Hepatocyte (in vitro differentiated cells): ENCODE measurements around the gene DEGS2. TPM values are rescaled to one million over a fixed set of nuclear protein-coding genes. Genes with fewer than 3 reads are reported as not detected.
A peak's percentile ranks its signal among the peaks of the same experiment; 100 is the strongest.

Source experiments
- DNase-seq: peaks from one replicate; pipeline ENCODE4 v3.0.0-alpha.2; 2016; ENCODE audit warnings: low spot score
- H2AFZ ChIP-seq: fragments of 200-600 bp; sonication (generic); 2 replicates; pipeline ENCODE4 v1.6.0; 2016; ENCODE audit warnings: antibody characterized with exemption, mild to moderate bottlenecking
- H3K27ac ChIP-seq: fragments of 200-600 bp; sonication (generic); 2 replicates; pipeline ENCODE4 v1.5.1; 2016; ENCODE audit warnings: mild to moderate bottlenecking
- H3K27me3 ChIP-seq: fragments of 200-600 bp; sonication (generic); 2 replicates; pipeline ENCODE4 v1.6.1; 2016
- H3K36me3 ChIP-seq: fragments of 200-600 bp; sonication (generic); replicated peaks from 2 replicates; pipeline ENCODE4 v1.5.1; 2016; ENCODE audit warnings: low read depth; ENCODE audit not compliant: insufficient read depth
- H3K4me1 ChIP-seq: fragments of 200-600 bp; sonication (generic); 2 replicates; pipeline ENCODE4 v1.5.1; 2016; ENCODE audit warnings: mild to moderate bottlenecking, moderate library complexity; ENCODE audit not compliant: insufficient read depth
- H3K4me2 ChIP-seq: fragments of 200-600 bp; sonication (generic); 2 replicates; pipeline ENCODE4 v1.6.0; 2016
- H3K4me3 ChIP-seq: fragments of 200-600 bp; sonication (generic); 2 replicates; pipeline ENCODE4 v1.5.1; 2016; ENCODE audit warnings: mild to moderate bottlenecking
- H3K79me2 ChIP-seq: fragments of 200-600 bp; sonication (generic); 2 replicates; pipeline ENCODE4 v1.6.0; 2017; ENCODE audit warnings: mild to moderate bottlenecking
- H3K9me2 ChIP-seq: fragments of 200-600 bp; sonication (generic); replicated peaks from 2 replicates; pipeline ENCODE4 v1.6.0; 2017; ENCODE audit warnings: mild to moderate bottlenecking; ENCODE audit not compliant: insufficient read depth
- H3K9me3 ChIP-seq: fragments of 200-600 bp; sonication (generic); 2 replicates; pipeline ENCODE4 v1.5.1; 2016; ENCODE audit warnings: low read depth, mild to moderate bottlenecking
- H4K20me1 ChIP-seq: fragments of 200-600 bp; sonication (generic); 2 replicates; pipeline ENCODE4 v1.6.0; 2016; ENCODE audit warnings: mild to moderate bottlenecking; ENCODE audit not compliant: insufficient read depth, poor library complexity, severe bottlenecking
- EZH2 ChIP-seq: fragments of 200-600 bp; sonication (generic); IDR thresholded peaks from 2 replicates; pipeline ENCODE4 v1.6.1; 2016; ENCODE audit warnings: antibody characterized with exemption, mild to moderate bottlenecking, borderline replicate concordance
- EZH2phosphoT487 ChIP-seq: fragments of 200-600 bp; sonication (generic); IDR thresholded peaks from one replicate; pipeline ENCODE4 v1.6.1; 2018; ENCODE audit warnings: antibody characterized with exemption, mild to moderate bottlenecking, low read depth, moderate library complexity; ENCODE audit not compliant: unreplicated experiment, severe bottlenecking
- WGBS: methylation state at CpG from one replicate; pipeline ENCODE4 v1.1.6; 2016; ENCODE audit warnings: low lambda C conversion rate; ENCODE audit errors: missing lambda C conversion rate; 5-methylcytosine and 5-hydroxymethylcytosine counted together
- polyA plus RNA-seq: library from polyadenylated mRNA; unstranded; fragments of >200 nt; fragmentation: Nextera tagmentation; extraction: Ambion mirVana; gene quantifications from 2 replicates; pipeline ENCODE4 v1.2.1, GENCODE V29; 2016
- total RNA-seq: library from RNA; depleted of rRNA; stranded (reverse); fragments of >200 nt; gene quantifications from 2 replicates; pipeline ENCODE4 v1.2.3, GENCODE V29; 2014
- TF ChIP-seq, protein P1 (sequence below): fragments of 200-600 bp; sonication (generic); IDR thresholded peaks from 2 replicates; pipeline ENCODE4 v1.5.1; 2016; ENCODE audit warnings: antibody characterized with exemption, mild to moderate bottlenecking; ENCODE audit not compliant: poor library complexity

DEGS2 gene
- total and polyA plus RNA-seq, 2 experiments from 2014 or later, result 5.3 to 7.7 TPM

DNA sequence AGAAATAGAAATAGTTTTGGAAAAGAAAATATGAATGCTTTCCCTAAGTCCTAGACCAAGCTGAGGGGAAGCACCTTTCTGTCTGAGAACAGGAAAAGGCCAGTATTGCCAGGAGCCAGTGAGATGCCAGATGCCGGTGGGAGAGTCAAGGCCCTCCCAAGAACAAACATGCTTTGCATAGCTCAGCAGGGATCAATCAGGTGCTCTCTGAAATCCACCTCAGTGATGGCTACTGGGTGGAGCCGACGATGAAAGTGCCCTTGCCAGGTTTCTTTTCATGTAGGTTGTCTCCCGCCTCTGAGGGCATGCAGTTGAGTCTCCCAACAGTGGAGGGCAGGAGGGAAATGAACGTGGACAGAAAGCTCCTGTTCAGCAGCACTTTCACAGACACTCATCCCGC lies 28.3 kb downstream of the DEGS2 start:
- 65% methylated on average over 6 of the region's 6 CpGs for WGBS
- Histone ChIP-seq H3K27ac (peak overlapping the region; percentile 40), H3K27me3 (no peaks in the 10 kb centered on the region), H3K4me2 (no peak overlapping the region), H3K36me3 (no peaks in the 10 kb centered on the region), H3K9me3 (no peaks in the 10 kb centered on the region), H3K79me2 (no peaks in the 10 kb centered on the region), H3K4me1 (no peaks in the 10 kb centered on the region), H3K4me3 (no peak overlapping the region), H2AFZ (no peak overlapping the region), H3K9me2 (no peaks in the 10 kb centered on the region), H4K20me1 (no peaks in the 10 kb centered on the region)
- DNase-seq, result peak; percentile 35
- TF ChIP-seq, protein P1, sequence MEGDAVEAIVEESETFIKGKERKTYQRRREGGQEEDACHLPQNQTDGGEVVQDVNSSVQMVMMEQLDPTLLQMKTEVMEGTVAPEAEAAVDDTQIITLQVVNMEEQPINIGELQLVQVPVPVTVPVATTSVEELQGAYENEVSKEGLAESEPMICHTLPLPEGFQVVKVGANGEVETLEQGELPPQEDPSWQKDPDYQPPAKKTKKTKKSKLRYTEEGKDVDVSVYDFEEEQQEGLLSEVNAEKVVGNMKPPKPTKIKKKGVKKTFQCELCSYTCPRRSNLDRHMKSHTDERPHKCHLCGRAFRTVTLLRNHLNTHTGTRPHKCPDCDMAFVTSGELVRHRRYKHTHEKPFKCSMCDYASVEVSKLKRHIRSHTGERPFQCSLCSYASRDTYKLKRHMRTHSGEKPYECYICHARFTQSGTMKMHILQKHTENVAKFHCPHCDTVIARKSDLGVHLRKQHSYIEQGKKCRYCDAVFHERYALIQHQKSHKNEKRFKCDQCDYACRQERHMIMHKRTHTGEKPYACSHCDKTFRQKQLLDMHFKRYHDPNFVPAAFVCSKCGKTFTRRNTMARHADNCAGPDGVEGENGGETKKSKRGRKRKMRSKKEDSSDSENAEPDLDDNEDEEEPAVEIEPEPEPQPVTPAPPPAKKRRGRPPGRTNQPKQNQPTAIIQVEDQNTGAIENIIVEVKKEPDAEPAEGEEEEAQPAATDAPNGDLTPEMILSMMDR, result no peak
- TF ChIP-seq EZH2 (no peak), EZH2phosphoT487 (no peak)

DNA sequence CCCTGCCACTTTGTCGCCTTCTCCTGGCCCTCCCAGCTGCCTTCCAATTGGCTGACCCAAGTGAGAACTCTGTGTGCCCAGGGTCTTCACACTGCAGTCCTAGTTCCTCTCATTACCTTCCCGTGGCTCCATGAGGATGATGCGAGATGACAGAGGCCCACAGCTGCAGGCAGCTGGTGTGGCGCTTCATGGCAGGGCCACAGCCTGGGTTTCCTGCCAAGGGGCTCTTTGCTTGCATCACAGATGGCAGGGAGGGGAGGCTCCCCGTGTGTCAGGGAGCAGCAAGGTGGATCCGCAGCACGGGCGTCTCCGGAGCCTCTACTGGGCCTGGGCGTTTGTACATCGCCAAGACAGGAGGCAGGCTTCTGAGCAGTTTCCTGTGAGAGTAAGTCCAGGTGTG lies 28.9 kb downstream of the DEGS2 start:
- Histone ChIP-seq H3K9me3 (no peaks in the 10 kb centered on the region), H3K4me1 (no peaks in the 10 kb centered on the region), H3K4me2 (no peak overlapping the region), H3K79me2 (no peaks in the 10 kb centered on the region), H3K9me2 (no peaks in the 10 kb centered on the region), H3K27ac (peak overlapping the region; percentile 40), H3K4me3 (no peak overlapping the region), H4K20me1 (no peaks in the 10 kb centered on the region), H3K27me3 (no peaks in the 10 kb centered on the region), H2AFZ (no peak overlapping the region), H3K36me3 (no peaks in the 10 kb centered on the region)
- WGBS, result 90% methylated on average over 11 of the region's 11 CpGs
- DNase-seq, result no peak
- TF ChIP-seq EZH2phosphoT487, result no peak
- TF ChIP-seq, protein P1, result no peak
- TF ChIP-seq EZH2, result no peak

DNA sequence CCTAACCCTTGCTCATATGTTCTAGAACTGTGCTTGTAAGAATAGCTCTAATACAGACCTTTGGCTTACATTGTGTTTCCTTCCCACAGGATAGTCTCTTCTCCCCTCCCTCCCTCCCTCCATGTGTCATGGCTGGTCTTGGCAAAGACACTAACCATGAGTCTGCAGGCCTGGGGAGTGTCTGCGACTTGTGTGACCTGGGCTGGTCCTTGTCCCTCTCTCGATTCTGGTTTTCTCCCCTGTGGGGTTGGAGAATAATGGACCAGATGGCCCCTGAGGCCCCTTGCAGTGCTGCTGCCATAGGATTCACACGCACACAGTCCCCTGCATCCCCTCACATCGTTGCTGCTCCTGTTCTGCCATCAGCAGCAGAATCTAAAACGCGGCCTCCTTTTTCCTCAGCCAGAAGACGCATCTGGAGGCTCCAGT lies 30.3 kb downstream of the DEGS2 start:
- H3K27ac ChIP-seq, result no peak overlapping the region
- no peak overlapping the region for H2AFZ ChIP-seq
- H3K4me3 ChIP-seq, result no peak overlapping the region
- H3K27me3 ChIP-seq, result no peaks in the 10 kb centered on the region
- no peaks in the 10 kb centered on the region for H3K9me2 ChIP-seq
- no peak for DNase-seq
- H3K36me3 ChIP-seq, result no peaks in the 10 kb centered on the region
- no peaks in the 10 kb centered on the region for H3K4me1 ChIP-seq
- no peaks in the 10 kb centered on the region for H3K79me2 ChIP-seq
- 84% methylated on average over 7 of the region's 7 CpGs for WGBS
- no peaks in the 10 kb centered on the region for H4K20me1 ChIP-seq
- H3K9me3 ChIP-seq, result no peaks in the 10 kb centered on the region
- TF ChIP-seq EZH2 (no peak), EZH2phosphoT487 (no peak)
- TF ChIP-seq, protein P1, result no peak
- H3K4me2 ChIP-seq, result no peak overlapping the region

DNA sequence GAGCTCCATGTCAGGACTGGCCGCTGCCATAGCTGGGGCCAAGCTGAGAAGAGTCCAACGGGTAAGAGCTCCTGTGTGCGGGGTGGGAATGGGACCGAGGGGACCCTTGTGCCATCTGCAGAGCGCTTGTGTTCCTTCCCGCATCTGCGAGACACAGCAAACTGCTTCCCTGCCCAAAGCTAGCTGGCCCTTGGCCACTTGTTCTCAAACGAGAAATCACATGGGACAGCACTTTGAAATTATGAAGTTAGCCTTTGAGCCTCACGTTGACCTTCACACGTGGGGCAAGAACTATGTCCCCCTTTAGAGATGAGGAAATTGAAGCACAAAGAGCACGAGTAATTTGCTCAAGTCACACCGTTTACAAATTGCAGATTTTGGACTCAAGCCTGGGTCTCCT lies 30.8 kb downstream of the DEGS2 start:
- no peaks in the 10 kb centered on the region for H4K20me1 ChIP-seq
- no peaks in the 10 kb centered on the region for H3K9me3 ChIP-seq
- no peaks in the 10 kb centered on the region for H3K4me1 ChIP-seq
- no peak overlapping the region for H3K4me2 ChIP-seq
- 96% methylated on average over 12 of the region's 12 CpGs for WGBS
- H3K27ac ChIP-seq, result no peak overlapping the region
- no peak for DNase-seq
- H3K4me3 ChIP-seq, result no peak overlapping the region
- no peak overlapping the region for H2AFZ ChIP-seq
- H3K27me3 ChIP-seq, result no peaks in the 10 kb centered on the region
- TF ChIP-seq EZH2 (no peak), EZH2phosphoT487 (no peak)
- TF ChIP-seq, protein P1, result no peak
- no peaks in the 10 kb centered on the region for H3K36me3 ChIP-seq
- no peaks in the 10 kb centered on the region for H3K79me2 ChIP-seq
- H3K9me2 ChIP-seq, result no peaks in the 10 kb centered on the region
